CD4-positive, alpha-beta T cell treated with Interleukin-21 for 1 hour (primary cell): ENCODE data around the gene NUP205.
"Not testable (repeated sequence)": the region's sequence is repeated elsewhere in the genome, so short reads cannot be mapped to it uniquely, and the experiment has no call there.

ENCODE experiments used
- DNase-seq: peaks from one replicate; pipeline ENCODE4 v3.0.0-alpha.2; 2020

The NUP205 gene

DNA sequence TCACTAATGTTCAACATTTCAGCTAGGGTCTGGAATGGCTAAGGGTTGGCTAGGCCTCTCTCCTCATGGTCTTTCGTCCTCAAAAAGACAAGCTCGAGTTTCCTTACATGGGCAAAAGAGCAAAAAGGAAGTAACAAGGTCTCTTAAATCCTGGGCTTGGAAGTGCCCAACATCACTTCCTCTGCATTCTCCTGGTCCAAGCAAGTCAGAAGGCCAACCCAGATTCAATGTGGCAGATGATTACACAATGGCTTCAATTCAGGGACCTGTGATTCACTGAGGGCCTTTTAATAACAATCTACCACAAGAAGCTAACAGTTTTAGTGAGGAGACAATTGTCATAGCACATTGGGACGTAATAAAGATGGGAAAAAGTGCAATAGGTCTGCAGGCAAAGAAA lies 4.4 kb upstream of the NUP205 start:
- DNase-seq, result no peak

DNA sequence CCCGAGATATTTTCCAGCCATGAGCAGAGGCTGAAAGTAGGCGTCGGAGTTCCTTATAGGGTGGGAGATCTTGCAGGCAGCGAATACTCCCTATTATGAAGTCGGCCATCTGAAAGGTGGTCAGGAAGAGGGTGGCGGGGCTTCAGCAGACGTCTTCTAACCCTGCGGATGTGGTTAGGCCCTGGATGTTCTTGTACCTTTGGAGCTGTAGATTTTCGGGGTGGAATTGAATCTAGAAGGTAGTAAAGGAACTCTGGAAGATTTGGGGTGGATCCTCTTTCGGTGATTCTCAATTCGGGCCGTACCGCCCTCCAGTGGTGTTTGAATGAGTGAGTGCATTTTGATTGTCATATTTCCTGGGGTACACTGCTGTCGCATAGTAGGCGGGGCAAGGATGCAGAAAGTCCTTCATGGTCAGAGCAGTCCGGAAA lies 635 bp downstream of the NUP205 start:
- DNase-seq, result peak; percentile 80

DNA sequence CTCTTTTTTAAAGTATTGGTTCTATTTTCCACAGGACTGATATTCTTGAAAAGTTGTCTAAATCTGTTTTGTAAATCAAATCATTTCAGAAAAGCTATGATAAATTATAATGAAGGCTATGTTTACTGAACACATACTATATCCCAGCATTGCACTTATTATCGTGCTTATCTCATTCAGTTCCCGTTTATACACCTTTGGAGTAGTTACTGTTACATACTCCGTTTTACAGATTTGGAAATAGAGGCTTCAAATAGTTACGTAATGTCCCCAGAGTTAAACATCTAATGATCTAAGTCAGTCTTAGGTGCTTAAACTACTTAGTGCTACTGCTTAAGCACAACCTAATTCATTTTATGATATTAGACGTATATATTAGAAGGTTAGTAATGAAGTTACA lies 1.2 kb downstream of the NUP205 start:
- no peak for DNase-seq

DNA sequence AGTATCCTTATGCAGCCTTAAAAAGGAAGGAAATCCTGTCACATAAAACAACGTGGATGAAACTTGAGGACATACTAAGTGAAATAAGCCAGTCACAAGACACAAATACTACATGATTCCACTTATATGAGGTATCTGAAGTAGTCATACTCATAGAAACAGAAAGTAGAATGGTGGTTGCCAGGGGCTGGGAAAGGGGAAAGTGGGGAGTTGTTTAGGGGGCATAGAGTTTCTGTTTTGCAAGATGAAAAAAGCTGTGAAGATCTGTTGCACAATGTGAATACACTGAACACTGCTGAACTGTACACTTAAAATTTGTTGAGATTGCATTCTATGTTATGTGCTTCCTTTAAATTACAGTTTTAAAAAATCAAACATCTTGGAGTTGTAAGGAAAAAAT lies 2.9 kb downstream of the NUP205 start:
- DNase-seq, result no peak

DNA sequence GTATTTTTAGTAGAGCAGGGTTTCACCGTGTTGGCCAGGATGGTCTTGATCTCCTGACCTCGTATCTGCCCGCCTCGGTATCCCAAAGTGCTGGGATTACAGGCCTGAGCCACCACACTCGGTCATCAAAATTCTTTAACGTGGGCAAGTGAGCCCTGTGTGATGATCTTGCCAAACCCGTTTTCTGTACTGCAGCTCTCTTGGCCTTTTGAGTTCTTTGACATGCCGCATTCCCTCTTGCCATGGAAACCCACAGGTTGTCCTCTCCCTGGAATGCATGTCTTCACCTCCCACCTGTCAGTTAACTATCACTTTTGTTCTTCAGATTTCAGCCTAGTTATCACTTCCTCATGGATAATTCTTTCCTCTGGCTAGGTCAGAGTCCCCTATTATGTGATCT lies 5.0 kb downstream of the NUP205 start:
- DNase-seq, result no peak

DNA sequence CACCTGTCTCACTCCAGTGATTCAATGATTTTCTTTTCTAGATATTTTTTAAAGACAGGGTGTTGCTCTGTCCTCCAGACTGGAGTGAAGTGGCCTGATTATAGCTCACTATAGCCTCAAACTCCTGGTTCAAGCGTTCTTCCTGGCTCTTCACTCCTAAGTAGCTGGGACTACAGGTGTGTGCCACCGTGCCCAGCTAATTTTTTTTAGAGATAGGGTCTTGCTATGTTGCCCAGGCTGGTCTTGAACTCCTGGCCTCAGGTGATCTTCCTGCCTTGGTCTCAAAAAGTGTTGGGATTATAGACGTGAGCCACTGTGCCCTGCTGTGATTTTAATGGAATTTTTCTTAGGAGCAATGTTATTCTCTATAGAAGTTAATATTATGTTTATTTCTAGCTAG lies 14.1 kb downstream of the NUP205 start:
- no peak for DNase-seq

DNA sequence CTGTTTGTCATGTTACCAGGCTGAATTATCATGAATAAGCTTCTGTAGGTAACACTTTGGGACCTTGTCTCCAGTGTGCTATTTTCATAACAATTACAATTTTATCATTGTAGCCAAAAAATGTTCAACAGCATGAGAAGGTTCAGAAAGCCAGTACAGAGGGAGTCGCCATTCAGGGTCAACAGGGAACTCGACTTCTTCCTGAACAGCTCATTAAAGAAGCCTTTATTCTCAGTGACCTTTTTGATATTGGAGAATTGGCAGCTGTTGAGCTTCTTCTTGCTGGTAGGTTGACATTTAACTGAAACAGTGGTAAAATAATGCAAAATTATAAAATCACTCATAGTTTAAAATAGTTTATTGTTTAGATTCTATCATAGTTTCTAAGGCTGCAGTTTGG lies 15.8 kb downstream of the NUP205 start:
- no peak for DNase-seq

DNA sequence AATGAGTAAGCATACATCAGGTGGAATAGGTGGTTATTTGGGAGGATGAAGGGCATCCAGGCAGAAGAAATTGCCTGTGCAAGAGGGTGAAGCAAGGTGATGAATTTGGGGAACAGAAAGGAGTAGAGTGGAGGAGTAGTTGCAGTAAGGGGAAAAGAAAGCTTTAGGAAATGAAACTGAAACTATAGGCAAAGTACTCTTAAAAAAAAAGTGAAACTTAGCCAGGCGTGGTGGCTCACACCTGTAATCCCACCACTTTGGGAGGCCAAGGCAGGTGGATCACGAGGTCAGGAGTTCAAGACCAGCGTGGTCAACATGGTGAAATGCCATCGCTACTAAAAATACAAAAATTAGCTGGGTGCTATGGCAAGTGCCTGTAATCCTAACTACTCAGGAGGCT lies 17.6 kb downstream of the NUP205 start:
- DNase-seq, result no peak

DNA sequence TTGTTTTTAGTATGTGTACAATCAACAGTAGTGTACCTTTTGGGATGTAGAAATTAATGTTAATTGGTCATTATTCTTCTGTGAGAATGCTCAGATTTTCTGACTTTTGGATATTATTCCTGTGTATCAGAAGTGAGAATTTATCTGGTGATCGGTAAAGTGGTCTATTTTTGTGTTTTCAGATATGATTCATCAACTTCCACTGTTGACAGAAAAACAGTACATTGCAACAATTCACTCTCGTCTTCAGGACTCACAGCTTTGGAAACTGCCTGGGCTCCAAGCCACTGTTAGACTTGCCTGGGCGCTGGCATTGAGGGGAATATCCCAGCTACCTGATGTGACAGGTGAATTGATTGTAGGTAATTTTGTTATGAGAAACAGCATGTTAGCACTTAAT lies 20.9 kb downstream of the NUP205 start:
- no peak for DNase-seq

DNA sequence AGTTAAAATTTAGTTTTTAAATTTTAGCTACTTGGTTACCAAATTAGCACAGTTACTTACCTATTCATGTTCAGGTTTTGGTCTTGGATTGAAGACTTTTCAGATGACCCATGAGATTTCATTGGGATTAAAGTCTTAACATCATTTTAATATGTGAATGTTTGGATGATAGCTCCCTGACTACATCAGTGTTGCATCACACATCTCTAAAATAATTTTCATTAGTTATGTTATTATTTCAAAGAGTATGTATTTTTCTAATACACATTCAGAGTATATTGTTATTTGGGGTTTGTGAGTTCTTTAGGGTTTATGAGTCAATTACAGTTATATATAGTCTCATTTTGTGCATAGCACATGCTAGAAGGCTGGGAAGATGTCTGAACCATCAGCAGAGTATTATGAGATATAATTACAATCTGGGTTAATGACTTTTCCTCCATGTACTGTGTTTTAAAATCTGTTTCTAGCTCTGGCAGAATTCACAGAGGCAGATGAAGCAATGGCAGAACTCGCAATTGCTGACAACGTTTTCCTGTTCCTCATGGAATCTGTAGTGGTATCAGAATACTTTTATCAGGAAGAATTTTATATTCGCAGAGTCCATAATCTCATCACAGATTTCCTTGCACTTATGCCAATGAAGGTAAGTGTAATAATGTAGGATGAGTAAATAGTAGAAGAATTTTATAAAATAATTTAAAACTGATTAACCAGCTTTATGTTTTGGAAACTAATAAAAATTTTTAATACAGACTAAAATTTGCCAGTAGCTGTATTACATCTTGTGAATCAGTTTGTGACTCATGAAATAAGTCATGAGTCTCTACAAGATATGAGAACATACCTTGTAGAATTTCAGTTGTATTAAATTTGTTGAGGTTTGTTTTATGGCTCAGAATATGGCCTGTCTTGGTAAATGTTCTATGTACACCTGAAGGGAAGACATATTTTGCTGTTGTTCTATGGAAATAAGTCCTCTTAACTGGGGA lies 26.9 kb downstream of the NUP205 start:
- no peak for DNase-seq

DNA sequence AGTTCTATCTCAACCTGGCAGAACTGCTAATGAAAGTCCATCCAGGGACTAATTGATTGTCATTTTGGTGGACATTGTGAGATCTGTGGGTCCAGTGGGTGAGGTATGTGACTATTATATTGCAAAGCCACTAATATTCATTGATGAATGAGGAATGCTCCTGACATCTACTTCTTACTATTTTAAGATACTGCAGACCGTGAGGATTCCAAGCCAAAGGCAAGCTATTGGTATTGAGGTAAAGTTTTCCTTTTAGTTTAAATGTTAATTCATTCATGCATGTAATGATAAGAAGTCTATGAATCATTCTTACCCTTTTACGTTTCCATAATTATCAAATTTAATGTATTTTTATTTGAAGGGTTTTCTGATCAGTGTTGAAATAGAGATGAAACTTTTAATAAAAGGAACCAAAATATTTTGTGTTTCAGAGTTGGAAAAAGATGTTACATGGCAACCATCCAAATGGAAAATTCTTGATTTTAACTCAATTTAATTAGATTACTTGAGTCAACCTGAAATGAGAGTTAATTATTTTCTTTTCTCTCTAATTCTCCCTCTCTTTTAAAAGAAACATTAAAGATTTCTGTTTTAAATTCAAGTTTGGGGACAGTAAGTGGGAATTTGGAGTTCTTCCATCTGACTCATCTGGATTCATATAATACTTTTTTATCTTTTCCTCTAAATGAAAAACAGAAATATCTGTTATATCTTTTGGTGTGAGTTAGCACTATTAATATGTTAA lies 39.6 kb downstream of the NUP205 start:
- DNase-seq, result no peak

DNA sequence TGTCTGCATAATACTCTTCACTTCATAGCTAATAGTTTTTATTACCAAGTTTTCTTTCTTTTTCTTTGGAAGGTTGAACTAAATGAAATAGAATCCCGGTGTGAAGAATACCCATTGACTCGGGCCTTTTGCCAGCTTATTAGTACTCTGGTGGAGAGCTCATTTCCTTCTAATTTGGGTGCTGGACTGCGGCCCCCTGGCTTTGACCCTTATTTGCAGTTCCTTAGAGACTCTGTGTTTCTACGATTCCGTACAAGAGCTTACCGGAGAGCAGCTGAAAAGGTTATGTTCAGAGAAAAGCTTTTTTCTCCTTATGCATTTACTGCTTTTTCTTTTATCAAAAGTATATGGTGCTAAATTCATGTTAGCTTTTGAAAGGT lies 40.2 kb downstream of the NUP205 start:
- no peak for DNase-seq

DNA sequence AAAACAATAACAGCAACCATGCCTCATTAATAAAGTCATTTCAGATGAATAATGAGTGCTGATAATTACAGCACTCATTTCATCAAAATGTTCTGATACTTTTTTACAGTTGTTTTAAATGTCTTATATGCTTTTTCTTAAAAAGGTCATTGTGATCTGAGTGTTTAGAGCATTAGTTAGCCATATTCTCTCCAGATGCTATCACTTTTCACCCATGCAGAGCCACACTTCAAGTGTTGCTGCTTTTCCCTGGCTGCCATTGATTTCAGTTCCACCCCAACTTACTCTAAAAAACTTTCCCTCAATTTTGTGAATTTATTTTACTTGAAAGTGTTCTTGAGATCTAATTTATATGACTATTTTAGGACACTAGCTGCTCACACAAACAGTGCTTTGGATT lies 41.8 kb downstream of the NUP205 start:
- no peak for DNase-seq

DNA sequence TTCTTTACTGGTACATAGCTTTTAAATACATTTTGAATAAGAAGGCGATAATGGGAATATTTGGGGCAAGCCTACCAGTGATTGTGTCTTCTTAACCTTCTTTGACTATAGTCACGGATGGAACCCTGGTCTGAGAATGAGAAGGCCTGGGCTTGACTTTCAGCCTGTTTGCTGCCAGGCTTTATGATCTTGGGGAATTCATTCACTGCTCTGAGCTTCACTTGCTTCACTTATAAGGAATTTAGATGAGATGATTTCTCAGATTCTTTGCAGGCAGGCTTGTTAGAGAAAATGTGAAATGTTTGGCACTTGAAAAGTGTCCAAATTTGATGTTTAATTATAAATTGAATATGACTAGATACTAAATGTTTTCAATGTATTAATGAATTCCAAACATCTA lies 42.5 kb downstream of the NUP205 start:
- no peak for DNase-seq

DNA sequence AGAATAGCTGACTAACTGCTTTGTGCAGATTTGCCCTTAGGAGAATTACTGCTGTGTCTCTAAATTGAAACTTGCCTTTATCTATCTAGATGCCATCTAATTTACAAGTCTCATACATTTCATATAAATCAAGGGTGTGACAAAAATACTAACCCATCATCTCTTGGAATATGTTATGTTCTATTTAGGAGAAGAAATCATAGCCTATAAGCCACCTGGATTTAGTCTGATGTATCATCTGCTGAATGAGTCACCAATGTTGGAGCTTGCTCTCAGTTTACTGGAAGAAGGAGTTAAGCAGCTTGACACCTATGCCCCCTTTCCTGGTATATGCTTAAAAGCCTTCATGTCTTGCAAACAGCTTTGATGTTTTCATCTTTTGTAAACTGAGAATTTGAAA lies 43.5 kb downstream of the NUP205 start:
- no peak for DNase-seq

DNA sequence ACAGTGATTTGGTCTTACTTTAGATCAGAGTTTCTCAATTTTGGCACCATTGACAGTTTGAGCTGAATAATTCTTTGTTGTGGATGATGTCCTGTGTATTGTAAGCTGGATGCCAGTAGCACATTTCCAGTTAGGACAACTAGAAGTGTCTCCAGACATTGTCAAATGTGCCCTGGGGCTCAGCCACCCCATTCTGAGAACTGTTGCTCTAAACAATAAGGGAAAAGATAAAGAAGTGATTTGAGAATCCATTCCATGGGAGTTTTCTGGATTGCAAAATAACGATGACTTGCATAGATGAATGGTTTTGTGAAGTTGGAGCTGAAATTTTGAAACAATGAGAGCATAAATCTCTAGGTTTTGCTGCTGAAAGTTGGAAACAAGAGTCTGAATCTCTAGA lies 44.6 kb downstream of the NUP205 start:
- DNase-seq, result no peak

DNA sequence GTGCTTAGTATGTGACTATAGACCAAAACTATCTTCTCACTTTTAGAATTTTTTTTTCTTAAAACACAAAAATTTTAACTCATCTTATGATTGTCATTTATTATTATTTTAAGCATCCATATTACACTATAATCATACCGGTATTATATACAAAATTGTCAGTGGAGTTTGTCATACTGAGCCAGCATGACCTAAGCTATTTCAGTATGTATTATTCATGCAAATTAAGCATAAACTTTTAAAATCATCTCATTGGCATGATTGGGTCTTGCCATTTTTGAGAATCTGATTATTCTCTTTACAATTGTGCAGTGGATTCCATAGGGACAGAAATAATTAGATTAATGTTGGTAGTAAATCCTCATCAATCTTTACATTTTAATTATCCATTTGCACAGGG lies 58.4 kb downstream of the NUP205 start:
- no peak for DNase-seq

DNA sequence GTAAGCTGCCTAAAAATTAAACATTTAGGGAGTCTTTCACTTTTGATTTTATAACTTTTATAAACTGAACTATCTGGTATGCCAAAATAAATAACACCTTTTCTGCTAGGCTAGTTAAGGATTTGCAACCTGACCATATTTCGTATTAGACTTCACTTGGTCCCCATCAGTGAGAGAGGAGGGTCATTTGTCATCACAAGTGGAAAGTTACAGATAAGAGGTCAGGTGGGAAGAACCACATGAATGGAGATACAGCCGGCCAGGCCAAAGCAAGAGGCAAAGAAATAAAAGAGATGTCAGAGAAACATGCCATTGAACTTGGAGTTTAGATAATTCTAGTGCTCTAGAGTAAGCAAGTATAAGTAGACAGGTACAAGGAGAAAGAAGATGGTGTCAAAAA lies 60.1 kb downstream of the NUP205 start:
- no peak for DNase-seq

DNA sequence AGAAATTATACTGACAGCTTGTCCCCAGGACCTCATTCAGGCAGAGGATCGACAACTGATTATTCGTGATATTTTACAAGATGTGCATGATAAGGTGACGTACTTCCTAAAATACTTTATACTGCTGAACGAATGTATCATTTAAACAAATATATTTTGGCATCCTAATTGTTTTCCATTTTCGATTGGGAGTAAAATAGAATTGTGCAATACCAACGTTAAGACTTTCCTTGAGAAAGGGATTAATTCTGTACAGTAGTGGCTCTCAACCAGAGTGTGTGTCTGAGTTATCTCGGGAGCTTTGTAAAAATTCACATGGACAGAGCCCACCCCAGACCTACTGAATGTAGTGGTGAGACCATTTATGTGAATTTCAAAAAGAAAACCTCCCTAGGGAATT lies 60.8 kb downstream of the NUP205 start:
- no peak for DNase-seq

DNA sequence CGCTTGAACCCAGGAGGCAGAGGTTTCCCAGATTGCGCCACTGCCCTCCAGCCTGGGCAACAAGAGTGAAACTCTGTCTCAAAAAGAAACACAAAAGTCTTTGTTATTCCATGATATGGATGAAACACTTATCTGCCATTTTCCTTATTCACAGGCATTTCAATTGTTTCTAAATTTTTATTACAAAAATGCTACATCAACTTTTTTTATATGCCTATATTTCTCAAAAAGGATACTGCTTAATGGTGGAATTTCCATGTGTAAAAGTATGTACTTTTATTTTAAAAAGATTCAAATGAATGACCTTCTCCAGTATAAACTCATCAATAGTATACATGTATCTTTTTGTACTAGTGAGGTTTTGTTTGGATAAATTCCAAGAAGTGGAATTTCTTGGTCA lies 62.7 kb downstream of the NUP205 start:
- DNase-seq, result no peak

DNA sequence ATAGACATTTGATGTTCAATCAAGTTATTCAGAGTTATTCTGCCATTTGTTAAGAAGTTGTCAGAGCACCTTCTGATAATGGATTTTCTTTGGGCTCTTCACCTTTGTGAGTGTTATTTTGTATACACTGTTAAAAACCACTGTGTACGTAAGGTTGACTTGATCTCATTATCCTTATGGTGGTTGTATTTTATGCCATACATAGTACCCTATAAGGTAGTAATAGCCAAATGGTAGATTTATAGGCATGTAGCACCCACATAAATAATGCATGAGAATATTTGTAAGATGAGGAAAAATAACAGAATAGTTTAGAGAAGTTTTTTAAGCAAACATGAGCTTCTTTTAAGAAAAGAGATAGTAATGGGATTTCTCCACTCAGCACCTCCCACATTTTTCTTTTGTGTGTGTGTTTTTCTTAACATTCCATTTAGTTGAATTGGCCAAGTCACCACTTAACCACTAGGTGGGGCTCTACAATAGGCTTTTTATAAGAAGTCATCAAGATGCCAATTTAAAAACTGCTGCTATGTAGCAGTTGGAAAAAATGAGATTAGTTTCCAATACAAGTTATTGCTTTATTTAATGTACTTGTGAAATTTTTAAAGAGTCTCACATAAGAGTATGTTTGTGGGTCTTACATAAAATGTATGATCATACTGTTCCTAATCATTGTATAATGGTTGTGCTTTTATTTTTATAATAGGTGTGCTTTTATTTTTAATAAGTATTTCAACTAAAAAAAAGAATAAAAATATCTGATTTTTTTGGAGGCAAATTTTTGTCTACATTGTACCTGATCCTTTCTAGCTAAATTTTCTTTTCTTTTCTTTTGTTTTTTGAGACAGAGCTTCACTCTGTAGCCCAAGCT lies 63.5 kb downstream of the NUP205 start:
- DNase-seq, result peak; percentile 56

DNA sequence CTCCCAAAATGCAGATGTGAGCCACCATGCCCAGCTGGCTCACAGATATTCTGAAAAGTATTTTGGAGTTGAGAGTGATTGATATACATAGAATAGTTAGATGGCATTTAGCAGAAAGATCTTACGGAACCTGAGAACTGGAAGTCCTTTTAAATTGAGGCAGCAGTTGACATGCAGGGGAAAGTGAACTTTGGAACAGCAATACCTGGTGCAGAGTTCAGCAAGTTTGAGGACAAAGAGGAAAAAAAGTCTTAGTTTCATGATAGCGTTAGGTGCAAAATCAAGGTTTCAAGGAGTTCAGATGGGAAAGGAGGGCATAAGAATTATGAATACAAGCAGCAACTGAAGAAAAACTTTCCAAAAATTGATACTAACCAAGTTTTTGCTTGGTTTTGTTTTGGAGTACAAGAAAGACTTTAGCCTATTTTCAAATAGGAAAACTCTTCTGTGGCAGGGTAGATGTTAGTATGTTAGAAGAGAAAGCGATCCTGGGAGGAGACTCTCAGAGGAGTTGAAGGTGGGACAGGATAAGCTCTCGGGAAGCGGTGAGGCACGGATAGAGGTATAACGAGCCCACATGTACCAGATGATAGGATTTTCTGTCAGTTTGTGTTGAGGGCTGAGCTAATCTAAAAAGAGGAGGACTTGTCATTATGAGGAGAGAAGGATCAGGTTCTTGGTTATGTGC lies 76.6 kb downstream of the NUP205 start:
- DNase-seq, result no peak

DNA sequence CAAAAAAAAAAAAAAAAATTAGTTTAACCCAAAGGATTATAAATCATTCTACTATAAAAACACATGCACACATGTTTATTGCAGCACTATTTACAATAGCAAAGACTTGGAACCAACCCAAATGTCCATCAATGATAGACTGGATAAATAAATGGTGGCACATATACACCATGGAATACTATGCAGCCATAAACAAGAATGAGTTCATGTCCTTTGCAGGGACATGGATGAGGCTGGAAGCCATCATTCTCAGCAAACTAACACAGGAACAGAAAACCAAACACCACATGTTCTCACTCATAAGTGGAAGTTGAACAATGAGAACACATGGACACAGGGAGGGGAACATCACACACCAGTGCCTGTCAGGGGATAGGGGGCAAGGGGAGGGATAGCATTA lies 82.0 kb downstream of the NUP205 start:
- DNase-seq, result not testable (repeated sequence)
